GM21526 (cell line): ENCODE data around the gene THRSP.
"Not testable (repeated sequence)": the region's sequence is repeated elsewhere in the genome, so short reads cannot be mapped to it uniquely, and the experiment has no call there.

Experiments
- ATAC-seq: cut with Tn5 transposase; IDR thresholded peaks from one replicate; pipeline ENCODE4 v1.9.1; 2021; ENCODE audit warnings: moderate library complexity; ENCODE audit not compliant: unreplicated experiment, low FRiP score

Gene THRSP

DNA sequence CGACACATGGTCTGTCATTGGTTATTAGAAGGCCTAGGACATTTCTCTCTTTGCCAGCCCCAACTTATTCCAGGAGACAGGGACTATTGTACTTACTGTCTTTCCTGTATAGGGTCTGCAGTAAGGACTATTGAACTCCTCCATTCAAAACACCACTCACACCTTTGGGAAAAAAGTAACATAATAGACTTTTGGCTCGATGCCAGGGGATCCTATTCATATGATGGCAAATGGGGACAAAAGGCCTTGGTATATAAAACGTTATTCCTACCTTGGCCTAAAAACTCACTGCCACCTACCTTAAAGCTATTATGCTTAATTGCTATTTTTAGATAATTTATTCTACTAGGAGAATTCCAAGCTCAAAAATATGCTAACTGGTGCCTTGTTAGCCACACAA, 22.3 kb downstream of the THRSP start:
- no peak for ATAC-seq

DNA sequence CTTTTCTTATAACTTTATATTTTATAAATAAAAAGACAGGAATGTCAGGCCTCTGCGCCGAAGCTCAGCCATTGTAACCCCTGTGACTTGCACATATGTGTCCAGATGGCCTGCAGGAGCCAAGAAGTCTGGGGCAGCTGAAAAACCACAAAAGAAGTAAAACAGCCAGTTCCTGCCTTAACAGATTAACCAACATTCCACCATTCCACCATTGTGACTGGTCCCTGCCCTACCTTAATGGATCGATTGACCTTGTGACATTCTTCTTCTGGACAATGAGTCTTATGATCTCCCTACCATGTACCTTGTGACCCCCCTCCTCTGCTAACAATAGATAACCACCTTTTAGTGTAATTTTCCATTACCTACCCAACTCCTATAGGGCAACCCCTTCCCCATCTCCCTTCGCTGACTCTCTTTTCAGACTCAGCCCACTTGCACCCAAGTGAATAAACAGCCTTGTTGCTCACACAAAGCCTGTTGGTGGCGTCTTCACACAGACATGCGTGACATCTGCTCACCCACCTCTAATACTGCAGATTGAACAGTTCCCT, 22.9 kb downstream of the THRSP start:
- ATAC-seq: not testable (repeated sequence)

DNA sequence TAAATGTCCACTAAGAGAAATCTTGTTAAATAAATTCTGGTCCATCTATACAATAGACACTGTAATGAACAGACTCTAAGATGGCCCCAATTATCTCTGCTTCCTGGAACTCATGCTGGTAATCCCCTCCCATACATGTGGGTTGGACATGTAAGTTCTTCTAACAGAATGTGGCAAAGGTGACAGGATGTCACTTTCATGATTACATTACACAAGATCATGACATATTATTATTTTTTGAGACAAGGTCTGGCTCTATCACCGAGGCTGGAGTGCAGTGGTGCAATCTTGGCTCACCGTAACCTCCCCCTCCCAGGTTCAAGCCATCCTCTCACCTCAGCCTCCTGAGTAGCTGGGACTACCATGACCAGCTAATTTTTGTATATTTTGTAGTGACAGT, 30.6 kb downstream of the THRSP start:
- no peak for ATAC-seq

GRCh38 chr11:78097666-78098385, 34.2 kb downstream of the THRSP start:
- no peak for ATAC-seq

DNA sequence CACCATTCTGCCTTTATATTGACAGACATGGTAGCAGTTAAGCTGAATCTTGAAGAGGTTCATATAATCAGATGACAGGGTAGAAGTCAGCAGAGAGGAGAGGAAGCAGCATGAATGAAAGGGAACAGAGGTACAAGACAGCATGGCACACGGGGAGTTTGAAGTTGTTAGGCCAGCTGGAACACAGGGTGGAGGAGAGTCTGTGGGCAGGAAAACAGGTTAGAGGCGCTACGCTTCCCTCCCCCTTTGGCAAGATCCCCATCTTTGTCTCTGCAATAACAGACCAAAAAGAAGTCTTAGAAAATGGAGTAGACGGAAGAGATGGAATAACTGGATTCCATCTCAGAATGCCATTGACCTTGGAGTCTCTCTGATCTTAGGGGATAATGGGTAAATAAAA, 36.0 kb downstream of the THRSP start:
- ATAC-seq: no peak

DNA sequence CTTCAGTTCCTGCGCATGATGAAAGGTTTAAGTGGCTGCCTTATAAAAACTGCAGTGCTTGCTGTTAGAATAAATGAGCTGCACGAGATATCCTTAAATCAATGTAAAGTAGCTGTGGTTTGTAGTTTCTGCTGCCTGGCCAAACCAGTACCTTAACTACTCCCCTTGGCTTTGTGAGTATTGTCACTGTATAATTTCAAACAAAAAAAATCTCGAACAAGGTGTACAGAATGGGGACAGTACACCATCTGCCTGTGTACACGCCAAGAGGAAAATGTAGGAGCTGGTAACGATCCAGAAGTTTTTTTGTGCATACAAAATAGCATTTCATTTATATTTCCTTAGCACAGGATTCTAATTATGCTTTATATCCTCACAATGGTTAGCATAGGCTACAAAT, 36.6 kb downstream of the THRSP start:
- ATAC-seq: no peak

DNA sequence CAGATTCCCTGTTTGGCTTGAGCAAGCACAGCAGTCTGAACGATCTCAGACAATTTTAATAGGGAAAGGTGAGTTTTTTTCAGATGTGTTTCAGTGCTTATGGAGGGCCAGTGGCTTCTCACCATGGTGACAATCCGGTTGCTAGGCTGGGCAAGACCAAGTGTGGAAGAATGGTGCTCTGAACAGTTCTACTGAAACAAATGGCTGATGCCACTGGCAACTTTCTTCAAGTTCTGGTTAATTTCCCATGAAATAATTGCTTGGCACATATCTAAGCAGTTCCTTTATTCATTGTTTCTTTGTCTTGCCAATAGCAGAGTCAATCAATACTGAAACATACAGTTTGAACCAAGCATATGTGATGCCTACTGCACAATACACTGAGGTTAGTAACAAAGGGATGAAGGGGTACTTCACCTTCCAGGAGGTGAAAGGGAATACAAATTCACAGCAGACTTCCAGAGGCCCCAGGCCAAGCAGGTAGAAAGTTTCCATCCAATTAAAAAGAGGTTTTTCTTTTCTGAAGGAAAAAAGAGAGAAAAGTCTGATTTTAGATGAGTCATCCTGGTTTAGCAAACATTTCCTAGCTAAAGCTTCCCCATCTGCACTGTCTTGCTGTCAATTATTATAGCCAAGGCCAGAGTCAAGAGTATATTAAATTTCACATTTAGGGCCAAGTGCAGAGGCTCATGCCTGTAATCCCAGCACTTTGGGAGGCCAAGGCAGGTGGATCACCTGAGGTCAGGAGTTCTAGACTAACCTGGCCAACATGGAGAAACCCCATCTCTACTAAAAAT, 37.2 kb downstream of the THRSP start:
- no peak for ATAC-seq

DNA sequence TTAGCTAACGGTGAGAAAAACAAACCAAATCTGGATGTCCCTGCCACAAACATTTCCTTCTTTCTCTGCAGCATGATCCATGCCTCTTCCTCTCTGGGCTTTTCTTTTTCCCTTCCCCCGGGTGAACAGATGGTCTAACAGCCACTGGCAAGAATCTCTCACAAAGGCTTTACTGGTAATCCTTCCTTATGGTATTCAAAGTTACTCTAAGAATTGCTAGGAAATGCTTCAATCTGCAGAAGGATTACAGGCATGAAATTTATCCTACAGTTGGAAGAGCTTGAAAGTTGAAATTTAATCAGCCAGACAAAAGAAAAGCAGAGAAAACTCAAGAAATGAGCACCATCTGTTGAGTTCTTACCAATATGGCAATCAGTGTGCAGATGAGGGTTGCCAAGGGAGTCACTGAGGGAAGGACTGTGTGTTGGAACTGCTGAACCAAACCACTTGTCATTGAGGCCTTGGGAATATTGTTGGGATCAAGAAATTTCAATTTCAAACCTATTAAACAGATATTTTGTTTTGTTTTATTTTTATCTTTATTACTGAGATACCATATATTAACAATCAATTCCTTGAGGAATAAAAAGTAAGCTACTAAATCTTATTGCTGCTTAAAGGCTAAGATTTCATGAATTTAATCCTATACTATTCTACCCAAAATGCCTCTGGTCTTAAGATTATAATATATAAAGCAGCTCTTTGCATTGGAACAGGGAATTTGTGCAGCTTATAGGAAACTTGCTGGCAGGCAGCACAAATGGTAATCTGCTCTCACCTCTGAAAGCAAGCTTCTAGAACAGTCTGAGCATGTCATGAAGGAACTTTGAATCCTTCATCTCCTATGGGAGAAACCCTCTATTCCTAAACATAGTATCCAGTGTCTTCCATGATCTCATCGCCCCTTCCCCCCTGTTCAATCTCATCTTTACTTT, 45.7 kb downstream of the THRSP start:
- no peak for ATAC-seq

GRCh38 chr11:78110351-78110750, 46.7 kb downstream of the THRSP start:
- ATAC-seq: no peak

DNA sequence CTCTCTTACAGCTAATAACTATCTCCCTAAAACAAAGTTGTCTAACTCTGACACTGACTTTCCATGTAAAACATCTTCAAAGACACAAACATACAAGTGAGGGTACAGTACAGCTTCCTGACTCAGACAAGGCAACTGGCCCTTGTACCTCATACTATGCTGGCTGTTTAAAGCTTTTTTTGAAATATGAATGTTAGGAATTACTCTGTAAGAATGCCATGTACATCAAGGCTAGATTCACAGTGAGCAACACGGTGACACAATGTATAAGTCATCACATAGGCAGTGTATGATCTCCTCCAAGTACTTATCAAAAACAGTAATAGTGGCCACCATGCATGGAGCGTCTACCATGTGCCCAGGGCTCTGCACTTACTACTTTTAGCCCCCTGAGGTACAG, 47.2 kb downstream of the THRSP start:
- no peak for ATAC-seq

DNA sequence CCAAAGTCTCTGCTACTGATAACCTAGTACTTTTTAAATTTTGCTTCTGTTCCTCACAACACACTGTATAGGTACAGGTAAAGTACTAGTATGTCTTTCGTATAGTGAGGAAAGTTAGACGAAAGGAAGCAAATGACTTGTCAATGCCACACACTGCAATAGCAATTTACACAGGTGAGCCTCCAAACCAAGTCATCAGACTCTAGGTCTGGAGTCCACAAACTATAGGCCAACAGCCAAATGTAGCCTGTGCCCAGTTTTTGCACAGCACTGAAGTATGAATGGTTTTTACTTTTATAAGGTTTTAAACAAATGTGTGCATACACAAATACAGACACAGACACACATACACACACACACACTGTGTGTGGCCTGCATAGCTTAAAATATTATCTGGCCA, 47.6 kb downstream of the THRSP start:
- ATAC-seq: no peak

- ATAC-seq: peak; percentile 76
These were observed 49.1 kb downstream of the THRSP start for GRCh38 chr11:78112582-78113275.
